ENCODE results near the gene AHNAK. TPM values are rescaled to one million over a fixed set of nuclear protein-coding genes. Genes with fewer than 3 reads are reported as not detected.

The AHNAK gene
- total RNA-seq, 1 donor from 2014 or later = 302 TPM

GRCh38 chr11:62409831-62410230 lies 136.8 kb downstream of the AHNAK start:
- Mint-ChIP-seq H3K36me3 (no peaks in the 10 kb centered on the region), H3K27me3 (no peaks in the 10 kb centered on the region), H3K9me3 (no peaks in the 10 kb centered on the region), H3K4me1 (ENCODE audit: unreplicated experiment) (peaks cover 3% of the 10 kb centered on the region), H3K4me3 (no peak overlapping the region), H3K27ac (no peak overlapping the region)
- TF ChIP-seq, protein P1, sequence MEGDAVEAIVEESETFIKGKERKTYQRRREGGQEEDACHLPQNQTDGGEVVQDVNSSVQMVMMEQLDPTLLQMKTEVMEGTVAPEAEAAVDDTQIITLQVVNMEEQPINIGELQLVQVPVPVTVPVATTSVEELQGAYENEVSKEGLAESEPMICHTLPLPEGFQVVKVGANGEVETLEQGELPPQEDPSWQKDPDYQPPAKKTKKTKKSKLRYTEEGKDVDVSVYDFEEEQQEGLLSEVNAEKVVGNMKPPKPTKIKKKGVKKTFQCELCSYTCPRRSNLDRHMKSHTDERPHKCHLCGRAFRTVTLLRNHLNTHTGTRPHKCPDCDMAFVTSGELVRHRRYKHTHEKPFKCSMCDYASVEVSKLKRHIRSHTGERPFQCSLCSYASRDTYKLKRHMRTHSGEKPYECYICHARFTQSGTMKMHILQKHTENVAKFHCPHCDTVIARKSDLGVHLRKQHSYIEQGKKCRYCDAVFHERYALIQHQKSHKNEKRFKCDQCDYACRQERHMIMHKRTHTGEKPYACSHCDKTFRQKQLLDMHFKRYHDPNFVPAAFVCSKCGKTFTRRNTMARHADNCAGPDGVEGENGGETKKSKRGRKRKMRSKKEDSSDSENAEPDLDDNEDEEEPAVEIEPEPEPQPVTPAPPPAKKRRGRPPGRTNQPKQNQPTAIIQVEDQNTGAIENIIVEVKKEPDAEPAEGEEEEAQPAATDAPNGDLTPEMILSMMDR (conservative IDR thresholded peaks at IDR 0.05) = no peak
- no peak for DNase-seq (ENCODE audit: extremely low spot score, unreplicated experiment)

- H3K27me3 Mint-ChIP-seq = no peaks in the 10 kb centered on the region
- DNase-seq (ENCODE audit: extremely low spot score, unreplicated experiment) = no peak
- no peaks in the 10 kb centered on the region for H3K9me3 Mint-ChIP-seq
- TF ChIP-seq, protein P1 (conservative IDR thresholded peaks at IDR 0.05) = no peak
- H3K27ac Mint-ChIP-seq = no peak overlapping the region
- peaks cover 15% of the 10 kb centered on the region for H3K4me1 Mint-ChIP-seq (ENCODE audit: unreplicated experiment)
- H3K36me3 Mint-ChIP-seq = no peaks in the 10 kb centered on the region
- H3K4me3 Mint-ChIP-seq = no peak overlapping the region
These were observed 140.6 kb downstream of the AHNAK start for GRCh38 chr11:62406034-62406433.

- TF ChIP-seq, protein P1 (conservative IDR thresholded peaks at IDR 0.05) = no peak
- H3K4me3 Mint-ChIP-seq = no peak overlapping the region
- no peaks in the 10 kb centered on the region for H3K9me3 Mint-ChIP-seq
- peaks cover 24% of the 10 kb centered on the region for H3K4me1 Mint-ChIP-seq (ENCODE audit: unreplicated experiment)
- DNase-seq (ENCODE audit: extremely low spot score, unreplicated experiment) = no peak
- no peaks in the 10 kb centered on the region for H3K27me3 Mint-ChIP-seq
- H3K36me3 Mint-ChIP-seq = no peaks in the 10 kb centered on the region
- H3K27ac Mint-ChIP-seq = no peak overlapping the region
These were observed 141.7 kb downstream of the AHNAK start for GRCh38 chr11:62404901-62405300.

DNA sequence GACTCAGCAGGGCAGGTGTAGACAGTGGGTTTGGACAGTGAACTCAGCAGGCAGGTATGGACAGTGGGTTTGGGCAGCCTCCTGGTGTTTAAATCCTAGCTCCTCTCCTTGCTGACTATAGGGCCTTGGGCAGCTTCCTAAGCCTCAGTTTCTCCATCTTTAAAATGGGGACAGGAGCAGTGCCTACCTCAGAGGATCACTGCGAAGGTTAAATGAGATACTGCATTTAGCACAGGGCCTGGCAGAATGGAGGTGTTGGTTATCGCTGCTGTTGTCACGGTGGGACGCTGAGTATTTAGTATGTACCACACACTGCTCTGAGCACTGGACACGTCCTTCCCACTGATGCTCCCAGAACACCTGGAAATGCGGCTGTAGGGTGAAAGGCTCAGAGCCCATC lies 142.2 kb downstream of the AHNAK start:
- Mint-ChIP-seq H3K9me3 (no peaks in the 10 kb centered on the region), H3K36me3 (no peaks in the 10 kb centered on the region), H3K27me3 (no peaks in the 10 kb centered on the region), H3K4me1 (ENCODE audit: unreplicated experiment) (peaks cover 24% of the 10 kb centered on the region), H3K4me3 (no peak overlapping the region), H3K27ac (no peak overlapping the region)
- TF ChIP-seq, protein P1 (conservative IDR thresholded peaks at IDR 0.05) = no peak
- DNase-seq (ENCODE audit: extremely low spot score, unreplicated experiment) = no peak

- Mint-ChIP-seq H3K36me3 (no peaks in the 10 kb centered on the region), H3K27me3 (no peaks in the 10 kb centered on the region), H3K4me1 (ENCODE audit: unreplicated experiment) (peaks cover 36% of the 10 kb centered on the region), H3K4me3 (no peak overlapping the region), H3K9me3 (no peaks in the 10 kb centered on the region), H3K27ac (no peak overlapping the region)
- TF ChIP-seq, protein P1 (conservative IDR thresholded peaks at IDR 0.05) = no peak
- no peak for DNase-seq (ENCODE audit: extremely low spot score, unreplicated experiment)
These were observed 143.5 kb downstream of the AHNAK start for GRCh38 chr11:62402960-62403730.
